Astrocyte (in vitro differentiated cells and primary cell): Measurements from ENCODE around the gene MMP21. TPM values are rescaled to one million over a fixed set of nuclear protein-coding genes. Genes with fewer than 3 reads are reported as not detected.
A peak's percentile ranks its signal among the peaks of the same experiment; 100 is the strongest.

Experiments
- DNase-seq: peaks from one replicate; pipeline ENCODE4 v3.0.0-alpha.2; 2010; ENCODE audit warnings: low read depth
- FAIRE-seq: peaks from 2 replicates; lab custom pipeline; 2011; peaks lifted over from hg19 to GRCh38; lab: Jason Lieb, UNC
- H2AFZ ChIP-seq: 2 replicates; pipeline ENCODE4 v1.6.0; 2012; ENCODE audit warnings: low read depth, low read length, inconsistent platforms
- H3K27ac ChIP-seq: 2 replicates; pipeline ENCODE4 v1.5.1; 2011; ENCODE audit warnings: low read depth, low read length, inconsistent platforms
- H3K27me3 ChIP-seq: 2 replicates; pipeline ENCODE4 v1.6.0; 2011; ENCODE audit warnings: low read length, inconsistent platforms; ENCODE audit not compliant: insufficient read depth
- H3K36me3 ChIP-seq: 2 replicates; pipeline ENCODE4 v1.5.1; 2011; ENCODE audit warnings: low read length, inconsistent platforms; ENCODE audit not compliant: insufficient read depth
- H3K4me1 ChIP-seq: 2 replicates; pipeline ENCODE4 v1.5.1; 2011; ENCODE audit warnings: low read length, inconsistent platforms; ENCODE audit not compliant: insufficient read depth
- H3K4me2 ChIP-seq: 2 replicates; pipeline ENCODE4 v1.6.0; 2012; ENCODE audit warnings: low read length, inconsistent platforms
- H3K4me3 ChIP-seq: 2 replicates; pipeline ENCODE4 v1.5.1; 2011; ENCODE audit warnings: low read depth, mild to moderate bottlenecking, low read length, inconsistent platforms; ENCODE audit not compliant: insufficient read depth
- H3K79me2 ChIP-seq: 2 replicates; pipeline ENCODE4 v1.6.0; 2012; ENCODE audit warnings: mild to moderate bottlenecking, low read length, inconsistent platforms; ENCODE audit not compliant: insufficient read depth
- H3K9ac ChIP-seq: 2 replicates; pipeline ENCODE4 v1.6.0; 2012; ENCODE audit warnings: mild to moderate bottlenecking, low read length, inconsistent platforms
- H3K9me3 ChIP-seq: 2 replicates; pipeline ENCODE4 v1.5.1; 2012; ENCODE audit warnings: low read depth, mild to moderate bottlenecking, low read length, inconsistent platforms; ENCODE audit not compliant: insufficient read depth
- H4K20me1 ChIP-seq: 2 replicates; pipeline ENCODE4 v1.6.0; 2012; ENCODE audit warnings: low read length, inconsistent platforms; ENCODE audit not compliant: insufficient read depth
- H3K27ac Mint-ChIP-seq: one replicate; pipeline ENCODE4 v1.8.0; 2021; ENCODE audit warnings: mild to moderate bottlenecking, mixed read lengths; ENCODE audit not compliant: unreplicated experiment
- H3K27me3 Mint-ChIP-seq: one replicate; pipeline ENCODE4 v1.8.0; 2021; ENCODE audit warnings: low read depth, mixed read lengths; ENCODE audit not compliant: unreplicated experiment
- H3K36me3 Mint-ChIP-seq: one replicate; pipeline ENCODE4 v1.8.0; 2021; ENCODE audit warnings: low read depth, mixed read lengths; ENCODE audit not compliant: unreplicated experiment
- H3K4me1 Mint-ChIP-seq: one replicate; pipeline ENCODE4 v1.8.0; 2021; ENCODE audit warnings: low read depth, mixed read lengths; ENCODE audit not compliant: unreplicated experiment
- H3K4me3 Mint-ChIP-seq: one replicate; pipeline ENCODE4 v1.8.0; 2021; ENCODE audit warnings: mild to moderate bottlenecking, moderate library complexity, mixed read lengths; ENCODE audit not compliant: unreplicated experiment
- H3K9me3 Mint-ChIP-seq: one replicate; pipeline ENCODE4 v1.8.0; 2021; ENCODE audit warnings: mild to moderate bottlenecking, mixed read lengths; ENCODE audit not compliant: unreplicated experiment
- EZH2 ChIP-seq: IDR thresholded peaks from 2 replicates; pipeline ENCODE4 v1.6.1; 2012; ENCODE audit warnings: mild to moderate bottlenecking, low read length, inconsistent platforms; ENCODE audit not compliant: insufficient read depth
- total RNA-seq: library from RNA; stranded (reverse); gene quantifications from 2 replicates; pipeline ENCODE4 v1.2.1, GENCODE V29; 2021
- TF ChIP-seq, protein P1 (sequence below): IDR thresholded peaks from 2 replicates; pipeline ENCODE4 v1.5.1; 2011; ENCODE audit warnings: low read depth, mild to moderate bottlenecking, inconsistent platforms, low read length, moderate library complexity; ENCODE audit not compliant: insufficient read depth

MMP21 gene
- total RNA-seq, 1 donor from 2014 or later: not detected

DNA sequence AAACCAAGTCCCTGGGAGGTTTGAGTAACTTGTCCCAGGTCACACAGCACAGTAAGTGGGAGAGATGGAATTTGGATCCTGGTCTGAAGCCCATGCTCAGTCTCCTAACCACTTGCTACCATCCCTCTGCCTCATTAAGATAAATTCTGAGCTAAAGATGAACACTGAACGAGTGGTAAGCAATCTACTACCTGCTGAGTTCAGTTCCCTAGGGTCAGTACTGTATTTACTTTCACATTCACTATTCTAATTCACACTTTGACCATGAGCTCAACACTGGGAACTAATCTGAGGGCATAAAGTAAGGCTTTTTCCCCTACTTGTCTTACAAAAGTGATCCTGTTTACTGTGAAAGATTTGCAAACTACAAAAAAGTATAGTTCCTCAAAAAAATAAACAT is 45.1 kb upstream of the MMP21 start:
- FAIRE-seq (no peak), DNase-seq (no peak)
- peaks cover 4% of the 10 kb centered on the region for H3K4me1 Mint-ChIP-seq
- no peak overlapping the region for H2AFZ ChIP-seq
- peaks cover 2% of the 10 kb centered on the region for H3K36me3 Mint-ChIP-seq
- peak overlapping the region; percentile 54 for H3K4me3 Mint-ChIP-seq
- H3K27ac Mint-ChIP-seq: no peak overlapping the region
- no peak overlapping the region for H3K27ac ChIP-seq
- H3K36me3 ChIP-seq: no peaks in the 10 kb centered on the region
- peaks cover 15% of the 10 kb centered on the region for H4K20me1 ChIP-seq
- no peak overlapping the region for H3K9ac ChIP-seq
- no peak overlapping the region for H3K4me2 ChIP-seq
- TF ChIP-seq EZH2: no peak
- TF ChIP-seq, protein P1, sequence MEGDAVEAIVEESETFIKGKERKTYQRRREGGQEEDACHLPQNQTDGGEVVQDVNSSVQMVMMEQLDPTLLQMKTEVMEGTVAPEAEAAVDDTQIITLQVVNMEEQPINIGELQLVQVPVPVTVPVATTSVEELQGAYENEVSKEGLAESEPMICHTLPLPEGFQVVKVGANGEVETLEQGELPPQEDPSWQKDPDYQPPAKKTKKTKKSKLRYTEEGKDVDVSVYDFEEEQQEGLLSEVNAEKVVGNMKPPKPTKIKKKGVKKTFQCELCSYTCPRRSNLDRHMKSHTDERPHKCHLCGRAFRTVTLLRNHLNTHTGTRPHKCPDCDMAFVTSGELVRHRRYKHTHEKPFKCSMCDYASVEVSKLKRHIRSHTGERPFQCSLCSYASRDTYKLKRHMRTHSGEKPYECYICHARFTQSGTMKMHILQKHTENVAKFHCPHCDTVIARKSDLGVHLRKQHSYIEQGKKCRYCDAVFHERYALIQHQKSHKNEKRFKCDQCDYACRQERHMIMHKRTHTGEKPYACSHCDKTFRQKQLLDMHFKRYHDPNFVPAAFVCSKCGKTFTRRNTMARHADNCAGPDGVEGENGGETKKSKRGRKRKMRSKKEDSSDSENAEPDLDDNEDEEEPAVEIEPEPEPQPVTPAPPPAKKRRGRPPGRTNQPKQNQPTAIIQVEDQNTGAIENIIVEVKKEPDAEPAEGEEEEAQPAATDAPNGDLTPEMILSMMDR: no peak
- H3K4me1 ChIP-seq: peaks cover 15% of the 10 kb centered on the region
- H3K27me3 ChIP-seq: no peaks in the 10 kb centered on the region
- peaks cover 38% of the 10 kb centered on the region for H3K79me2 ChIP-seq
- no peak overlapping the region for H3K4me3 ChIP-seq
- H3K27me3 Mint-ChIP-seq: no peaks in the 10 kb centered on the region
- H3K9me3 ChIP-seq: no peaks in the 10 kb centered on the region
- H3K9me3 Mint-ChIP-seq: no peaks in the 10 kb centered on the region

DNA sequence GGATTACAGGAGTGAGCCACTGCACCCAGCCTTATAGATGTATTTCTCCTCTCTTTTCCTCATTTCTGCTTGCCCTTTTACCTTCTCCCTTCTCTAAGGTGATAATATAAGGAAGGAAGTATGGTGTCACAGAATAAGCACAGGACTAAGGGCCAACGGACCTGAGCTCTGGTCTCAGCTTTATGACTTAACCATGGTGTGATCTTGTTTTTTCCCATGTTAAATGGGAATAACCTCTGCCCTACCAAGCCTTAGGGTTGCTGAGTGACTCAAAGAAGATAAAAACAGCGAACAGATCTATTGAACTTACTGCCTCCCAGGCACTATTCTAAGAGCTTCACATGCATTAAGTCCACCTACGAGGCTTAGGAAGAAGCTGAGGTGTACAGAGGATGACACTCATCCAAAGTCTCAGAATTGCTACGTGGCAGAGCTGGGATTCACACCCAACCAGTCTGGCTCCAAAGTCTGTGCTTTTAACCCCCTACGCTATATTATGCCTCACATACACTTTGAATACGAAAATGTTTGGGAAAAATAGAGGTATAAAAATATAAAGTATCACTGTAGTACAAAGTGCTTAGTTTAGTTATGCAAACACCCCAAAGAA is 41.8 kb upstream of the MMP21 start:
- Histone ChIP-seq H3K27me3 (no peaks in the 10 kb centered on the region), H3K9me3 (no peaks in the 10 kb centered on the region), H2AFZ (no peak overlapping the region), H3K9ac (no peak overlapping the region), H3K79me2 (peaks cover 6% of the 10 kb centered on the region), H3K27ac (no peak overlapping the region), H3K4me3 (no peak overlapping the region), H3K4me2 (no peak overlapping the region), H3K36me3 (peaks cover 7% of the 10 kb centered on the region), H4K20me1 (no peaks in the 10 kb centered on the region), H3K4me1 (peaks cover 4% of the 10 kb centered on the region)
- no peaks in the 10 kb centered on the region for H3K9me3 Mint-ChIP-seq
- H3K27me3 Mint-ChIP-seq: no peaks in the 10 kb centered on the region
- no peak for DNase-seq
- peaks cover 5% of the 10 kb centered on the region for H3K4me1 Mint-ChIP-seq
- no peak overlapping the region for H3K4me3 Mint-ChIP-seq
- H3K27ac Mint-ChIP-seq: no peak overlapping the region
- peaks cover 11% of the 10 kb centered on the region for H3K36me3 Mint-ChIP-seq
- no peak for FAIRE-seq
- TF ChIP-seq, protein P1: no peak
- TF ChIP-seq EZH2: no peak

DNA sequence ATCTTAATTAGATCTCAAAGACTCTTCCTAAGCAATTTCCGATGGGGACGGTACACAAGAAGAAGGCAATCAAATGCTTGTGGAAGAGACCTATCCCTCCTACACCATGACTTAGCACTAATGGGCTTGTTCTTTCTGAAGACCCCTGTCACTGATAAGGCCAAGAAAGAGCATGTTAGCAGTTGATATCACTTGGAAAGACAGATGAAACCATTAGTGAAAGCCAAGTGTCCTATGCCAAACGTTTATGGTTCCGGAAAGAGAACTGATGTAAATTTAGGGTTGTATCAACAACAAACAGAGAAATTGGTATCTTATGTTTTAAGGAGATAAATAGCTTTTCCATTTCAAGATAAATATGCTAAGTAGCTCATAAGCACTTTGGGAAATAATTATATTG is 40.9 kb upstream of the MMP21 start:
- peaks cover 2% of the 10 kb centered on the region for H3K4me1 Mint-ChIP-seq
- Histone ChIP-seq H3K9me3 (no peaks in the 10 kb centered on the region), H3K4me3 (no peak overlapping the region), H3K36me3 (peaks cover 10% of the 10 kb centered on the region), H3K27ac (no peak overlapping the region), H3K4me1 (no peaks in the 10 kb centered on the region), H3K27me3 (no peaks in the 10 kb centered on the region), H3K79me2 (peaks cover under 1% of the 10 kb centered on the region), H3K9ac (no peak overlapping the region), H4K20me1 (no peaks in the 10 kb centered on the region), H2AFZ (no peak overlapping the region), H3K4me2 (no peak overlapping the region)
- H3K27me3 Mint-ChIP-seq: no peaks in the 10 kb centered on the region
- no peak overlapping the region for H3K27ac Mint-ChIP-seq
- FAIRE-seq (no peak), DNase-seq (no peak)
- no peak overlapping the region for H3K4me3 Mint-ChIP-seq
- no peak for TF ChIP-seq EZH2
- TF ChIP-seq, protein P1: no peak
- peaks cover 12% of the 10 kb centered on the region for H3K36me3 Mint-ChIP-seq
- no peaks in the 10 kb centered on the region for H3K9me3 Mint-ChIP-seq
